Stimulated activated naive CD8-positive, alpha-beta T cell treated with anti-CD3 and anti-CD28 coated beads, Interleukin-15, amount 100 ng/mL, for 72 hours (primary cell): ENCODE data around the gene PRSS23.
A peak's percentile ranks its signal among the peaks of the same experiment; 100 is the strongest.

Experiments
- ATAC-seq: fragments of 150-1000 bp; cut with Tn5 transposase; 2 replicates; pipeline ENCODE4 v1.10.0; 2021; ENCODE audit warnings: mild to moderate bottlenecking, moderate library complexity
- DNase-seq, 2 donors: peaks; one replicate each; pipeline ENCODE4 v3.0.0; 2021 to 2022
- H3K27ac Mint-ChIP-seq, 2 donors: one replicate each; pipeline ENCODE4 v1.8.0; 2022; ENCODE audit warnings: mild to moderate bottlenecking in 2 of 2, mixed read lengths in 2 of 2, moderate library complexity in 2 of 2
- H3K27me3 Mint-ChIP-seq: one replicate; pipeline ENCODE4 v1.8.0; 2022; ENCODE audit warnings: mixed read lengths
- H3K4me1 Mint-ChIP-seq: one replicate; pipeline ENCODE4 v1.8.0; 2022; ENCODE audit warnings: mild to moderate bottlenecking, mixed read lengths
- H3K4me3 Mint-ChIP-seq, 2 donors: one replicate each; pipeline ENCODE4 v1.8.0; 2022; ENCODE audit warnings: mild to moderate bottlenecking in 2 of 2, mixed read lengths in 2 of 2, moderate library complexity in 1 of 2
- H3K9me3 Mint-ChIP-seq, 2 donors: one replicate each; pipeline ENCODE4 v1.8.0; 2022; ENCODE audit warnings: mixed read lengths in 2 of 2

The PRSS23 gene

DNA sequence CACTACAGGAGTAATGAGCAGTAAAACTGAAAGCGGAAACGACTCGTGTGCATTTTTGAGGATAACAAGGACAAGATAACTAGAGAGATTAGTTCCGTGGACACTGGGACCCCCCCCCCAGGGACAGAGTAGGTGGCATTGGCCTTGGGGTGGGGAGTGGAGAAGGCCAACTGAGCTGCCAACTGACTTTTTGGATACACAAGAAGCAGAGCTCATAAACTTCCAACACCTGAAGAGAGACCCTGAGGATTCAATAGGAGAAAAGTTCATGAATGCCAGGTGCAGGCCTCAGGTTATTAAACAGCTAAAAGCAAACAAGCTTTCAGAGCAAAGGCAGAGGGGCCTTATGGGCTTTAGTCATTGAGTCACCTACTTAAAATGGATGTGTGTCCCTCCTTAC, 17.6 kb upstream of the PRSS23 start:
- no peak for ATAC-seq
- H3K9me3 Mint-ChIP-seq, result no peaks in the 10 kb centered on the region
- no peak for DNase-seq
- H3K4me1 Mint-ChIP-seq, result no peaks in the 10 kb centered on the region
- no peak overlapping the region for H3K4me3 Mint-ChIP-seq
- no peak overlapping the region for H3K27ac Mint-ChIP-seq
- H3K27me3 Mint-ChIP-seq, result peaks cover 35% of the 10 kb centered on the region

DNA sequence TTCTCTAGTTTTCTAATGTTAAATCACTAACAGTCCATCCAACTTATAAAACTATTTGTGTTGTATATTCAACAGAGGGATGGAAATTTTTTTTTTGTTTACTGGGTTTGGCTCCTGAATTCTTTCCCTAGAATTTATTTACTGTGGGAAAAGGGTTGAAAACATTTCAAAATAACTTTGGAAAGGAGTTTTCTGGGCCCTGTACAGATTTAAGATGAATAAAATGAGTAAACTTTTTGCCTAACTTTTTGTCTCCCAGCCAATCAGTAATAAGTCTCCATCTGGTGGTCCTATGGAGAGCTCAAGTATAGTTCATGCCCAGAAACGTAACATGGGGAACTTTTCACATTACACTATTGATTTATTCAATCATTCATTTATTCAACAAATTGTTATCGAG, 16.7 kb upstream of the PRSS23 start:
- Mint-ChIP-seq H3K9me3 (no peaks in the 10 kb centered on the region), H3K4me1 (no peaks in the 10 kb centered on the region), H3K27me3 (peaks cover 41% of the 10 kb centered on the region), H3K27ac (no peak overlapping the region), H3K4me3 (no peak overlapping the region)
- ATAC-seq (no peak), DNase-seq (no peak)

DNA sequence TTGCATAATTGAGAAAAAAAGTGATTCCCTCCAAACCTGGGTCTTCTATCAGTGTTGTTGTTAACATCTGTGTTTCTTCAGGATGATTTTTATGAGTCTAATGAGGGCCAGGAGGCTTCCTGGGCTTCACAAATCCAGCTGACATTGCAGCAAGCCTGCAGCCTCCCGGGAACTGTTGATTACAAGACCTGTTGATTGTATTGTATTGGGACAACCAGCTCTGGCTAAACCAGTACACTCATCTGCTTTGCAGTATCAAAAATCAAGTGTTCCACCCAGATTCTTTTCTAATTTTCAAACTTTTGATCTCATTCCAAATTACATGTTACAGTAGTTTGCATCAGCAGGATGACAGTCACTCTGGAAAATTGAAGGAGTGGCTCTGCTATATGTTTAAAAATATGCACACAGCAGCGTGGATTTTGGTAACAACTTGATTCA, 16.1 kb upstream of the PRSS23 start:
- peaks cover 38% of the 10 kb centered on the region for H3K27me3 Mint-ChIP-seq
- no peak for DNase-seq
- H3K9me3 Mint-ChIP-seq, result no peaks in the 10 kb centered on the region
- H3K4me3 Mint-ChIP-seq, result no peak overlapping the region
- no peaks in the 10 kb centered on the region for H3K4me1 Mint-ChIP-seq
- no peak for ATAC-seq
- H3K27ac Mint-ChIP-seq, result no peak overlapping the region

DNA sequence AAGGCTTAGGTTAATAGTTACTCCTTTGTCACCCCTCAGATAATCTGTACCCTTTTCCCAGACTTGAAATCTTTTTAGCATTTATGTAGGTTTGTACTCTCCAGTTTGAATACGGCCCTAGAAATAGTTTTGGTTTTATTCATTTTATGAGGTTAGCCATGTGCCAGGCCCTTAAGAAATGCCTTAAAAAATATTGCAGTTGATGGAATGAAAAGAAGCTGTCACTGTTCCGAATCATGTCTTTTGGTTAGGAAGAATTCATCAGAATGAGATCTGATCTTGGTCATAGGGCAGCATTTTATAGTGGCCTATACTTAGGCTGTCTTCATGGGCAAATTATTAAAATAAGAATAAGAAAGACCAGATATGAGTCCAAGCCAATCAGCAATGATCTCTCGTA, 14.8 kb upstream of the PRSS23 start:
- no peak for ATAC-seq
- H3K4me3 Mint-ChIP-seq, result no peak overlapping the region
- H3K4me1 Mint-ChIP-seq, result no peaks in the 10 kb centered on the region
- no peaks in the 10 kb centered on the region for H3K9me3 Mint-ChIP-seq
- H3K27me3 Mint-ChIP-seq, result peaks cover 29% of the 10 kb centered on the region
- no peak for DNase-seq
- H3K27ac Mint-ChIP-seq, result no peak overlapping the region

DNA sequence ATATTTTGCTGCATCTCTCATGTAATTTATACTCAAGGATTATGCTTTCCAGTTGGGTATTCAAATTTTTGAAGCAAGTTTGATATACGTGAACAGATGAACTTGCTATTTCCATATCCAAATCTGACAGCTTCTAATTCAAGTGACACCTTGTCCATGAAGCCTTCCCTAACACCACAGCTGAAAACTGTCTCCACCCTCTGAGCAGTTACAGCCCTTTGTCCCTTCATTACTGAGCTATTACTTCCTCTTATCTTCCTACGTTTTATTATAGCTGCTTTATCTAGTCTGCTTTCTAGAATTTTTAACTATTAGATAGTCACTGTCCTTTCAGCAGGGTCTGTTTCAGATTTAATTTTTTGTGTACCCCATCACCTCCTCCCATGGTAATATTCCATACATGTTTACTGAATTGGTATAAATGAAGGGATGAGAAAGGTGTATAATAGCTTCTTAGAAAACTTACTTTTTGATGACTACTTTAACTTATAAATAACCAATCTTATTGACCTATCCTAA, 13.3 kb upstream of the PRSS23 start:
- Mint-ChIP-seq H3K4me1 (no peaks in the 10 kb centered on the region), H3K9me3 (no peaks in the 10 kb centered on the region), H3K4me3 (no peak overlapping the region), H3K27ac (no peak overlapping the region), H3K27me3 (peaks cover 20% of the 10 kb centered on the region)
- DNase-seq, result no peak
- no peak for ATAC-seq

DNA sequence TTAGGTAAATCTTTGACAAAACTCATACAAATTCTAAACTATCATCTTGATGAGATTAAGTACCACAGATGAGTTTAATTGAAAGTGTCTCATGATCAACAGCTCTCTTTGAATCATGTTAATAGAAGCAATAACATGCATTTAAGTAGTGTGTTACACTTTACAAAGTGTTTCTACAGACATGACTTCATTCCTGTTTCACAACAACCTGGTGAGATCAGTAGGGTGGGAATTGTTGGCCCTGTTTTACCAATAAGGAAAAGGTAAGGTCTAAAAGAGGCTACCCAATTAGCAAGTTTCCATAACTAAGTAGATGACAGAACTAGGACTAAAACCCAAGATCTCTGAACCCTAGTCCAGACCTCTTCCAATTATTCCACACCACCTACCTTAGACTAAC, 12.7 kb upstream of the PRSS23 start:
- DNase-seq (no peak), ATAC-seq (no peak)
- no peaks in the 10 kb centered on the region for H3K4me1 Mint-ChIP-seq
- no peak overlapping the region for H3K4me3 Mint-ChIP-seq
- H3K9me3 Mint-ChIP-seq, result no peaks in the 10 kb centered on the region
- H3K27ac Mint-ChIP-seq, result no peak overlapping the region
- H3K27me3 Mint-ChIP-seq, result peaks cover 21% of the 10 kb centered on the region

DNA sequence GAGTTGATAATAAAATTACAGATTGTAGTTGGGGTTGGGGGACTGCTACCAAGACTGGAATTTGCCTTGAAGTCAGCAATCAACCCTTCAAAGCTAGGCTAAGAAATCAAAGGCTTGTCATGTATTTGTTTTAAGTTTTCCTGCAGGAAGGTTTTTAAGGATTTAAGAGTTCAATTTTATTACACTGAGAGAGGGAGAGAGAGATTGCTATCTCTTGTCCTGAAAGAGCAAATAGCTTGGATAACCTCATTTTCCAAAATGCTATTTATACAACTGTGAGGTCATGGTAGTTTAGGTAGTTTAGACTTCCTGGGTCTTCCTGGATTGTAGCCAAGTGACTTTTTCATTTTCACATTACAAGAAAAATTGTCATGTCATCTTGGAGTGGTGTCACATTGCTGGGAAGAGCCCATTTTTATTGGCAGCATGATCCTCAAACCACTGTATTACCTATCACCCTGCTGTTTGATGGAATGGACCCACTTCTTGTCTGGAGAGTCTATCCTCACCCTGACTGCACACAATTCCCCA, 10.1 kb upstream of the PRSS23 start:
- no peak for ATAC-seq
- H3K4me1 Mint-ChIP-seq, result no peaks in the 10 kb centered on the region

DNA sequence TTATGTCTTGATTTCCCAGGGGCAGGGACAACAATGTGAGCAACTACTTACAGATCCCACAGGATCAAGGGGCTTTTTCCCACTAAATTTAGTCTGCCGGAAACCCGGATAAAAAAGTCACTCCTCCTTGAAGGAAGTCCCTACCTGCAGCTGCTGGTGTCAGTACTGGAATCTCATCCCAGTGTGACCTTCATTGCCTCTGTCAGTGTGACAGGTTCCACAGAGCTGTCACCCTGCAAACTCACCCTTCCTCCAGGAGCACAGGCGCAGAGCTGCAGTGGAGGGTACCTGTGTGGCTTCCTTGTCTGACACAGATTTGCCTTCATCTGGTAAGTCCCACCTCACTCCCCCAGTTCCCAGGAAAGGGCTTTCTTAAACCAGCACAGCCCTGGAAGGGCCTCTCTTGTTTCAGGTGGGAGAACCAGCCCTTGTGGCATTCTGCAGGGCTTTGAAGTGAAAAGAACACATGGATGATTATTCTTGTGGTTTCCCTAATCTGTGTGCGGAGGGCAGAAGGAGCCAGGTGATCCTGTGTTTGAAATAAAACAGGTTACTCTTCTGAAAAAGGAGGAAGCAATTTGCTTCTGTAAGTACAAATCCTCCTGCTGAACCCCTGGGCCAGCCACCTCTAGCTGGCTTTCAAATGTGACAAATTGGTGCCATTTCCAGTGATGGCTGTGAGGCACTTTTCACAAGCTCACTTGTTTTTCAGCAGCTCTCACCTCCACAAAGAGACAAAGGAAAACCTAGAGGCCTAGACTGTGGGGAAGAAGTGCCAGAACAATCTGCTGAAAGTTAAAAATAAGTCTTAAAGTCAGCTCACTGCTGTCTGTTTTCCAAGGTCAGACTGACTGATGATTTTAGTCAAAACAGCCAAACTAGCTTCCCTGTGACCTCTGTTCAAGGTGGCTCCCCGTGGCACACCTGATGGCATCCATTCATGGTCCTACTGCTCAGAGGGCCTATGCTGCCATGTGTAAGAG, 9.2 kb upstream of the PRSS23 start:
- Mint-ChIP-seq H3K4me1 (no peaks in the 10 kb centered on the region), H3K27me3 (peaks cover 30% of the 10 kb centered on the region), H3K27ac (no peak overlapping the region), H3K9me3 (no peaks in the 10 kb centered on the region), H3K4me3 (no peak overlapping the region)
- DNase-seq, result no peak
- ATAC-seq, result no peak

More for the DNA sequence above, 10.1 kb upstream of the PRSS23 start:
- Mint-ChIP-seq H3K4me3 (no peak overlapping the region), H3K27ac (no peak overlapping the region), H3K27me3 (peaks cover 30% of the 10 kb centered on the region), H3K9me3 (no peaks in the 10 kb centered on the region)
- DNase-seq, result no peak

DNA sequence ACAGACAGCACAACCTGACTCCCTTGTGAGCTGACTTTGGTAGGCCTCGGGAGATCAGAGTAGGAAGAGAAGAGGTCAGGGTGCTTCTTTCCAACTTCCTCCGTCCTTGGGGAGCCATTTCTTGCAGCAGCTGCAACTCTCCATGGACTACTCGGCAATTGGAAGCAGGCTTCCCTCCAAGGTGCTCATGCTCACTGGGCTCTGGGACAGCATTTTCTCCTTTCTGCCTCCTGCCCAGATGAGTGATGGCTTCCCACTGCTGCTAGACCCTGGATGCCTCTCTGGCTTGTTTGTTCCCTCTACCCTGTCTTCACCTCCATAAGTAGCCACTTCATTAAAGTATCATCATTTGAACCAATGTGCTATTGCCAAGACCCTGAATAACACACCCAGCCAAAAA, 8.2 kb upstream of the PRSS23 start:
- DNase-seq, result no peak
- no peaks in the 10 kb centered on the region for H3K9me3 Mint-ChIP-seq
- H3K4me3 Mint-ChIP-seq, result no peak overlapping the region
- peaks cover 28% of the 10 kb centered on the region for H3K27me3 Mint-ChIP-seq
- H3K4me1 Mint-ChIP-seq, result no peaks in the 10 kb centered on the region
- ATAC-seq, result no peak
- no peak overlapping the region for H3K27ac Mint-ChIP-seq

DNA sequence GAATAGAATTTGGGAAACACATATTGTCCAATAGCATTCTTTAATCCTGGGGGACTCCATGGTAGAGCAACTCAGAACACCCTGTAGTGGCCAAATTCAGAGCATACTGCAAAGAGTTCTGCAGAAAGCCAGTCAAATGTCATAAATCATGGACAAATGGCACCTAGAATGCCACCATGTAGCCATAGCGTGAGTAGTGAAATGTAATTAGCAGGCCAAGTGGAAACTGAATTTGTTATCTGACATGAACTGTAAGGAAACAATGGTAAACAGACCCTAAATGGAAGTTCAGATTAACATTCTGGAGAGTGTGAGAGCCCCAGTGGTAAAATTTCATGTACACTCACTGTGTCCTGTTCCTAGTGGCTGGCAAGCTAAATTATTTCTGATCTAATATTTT, 7.0 kb upstream of the PRSS23 start:
- H3K9me3 Mint-ChIP-seq, result no peaks in the 10 kb centered on the region
- ATAC-seq, result no peak
- no peak overlapping the region for H3K27ac Mint-ChIP-seq
- H3K27me3 Mint-ChIP-seq, result peaks cover 26% of the 10 kb centered on the region
- no peaks in the 10 kb centered on the region for H3K4me1 Mint-ChIP-seq
- DNase-seq, result no peak
- H3K4me3 Mint-ChIP-seq, result no peak overlapping the region

DNA sequence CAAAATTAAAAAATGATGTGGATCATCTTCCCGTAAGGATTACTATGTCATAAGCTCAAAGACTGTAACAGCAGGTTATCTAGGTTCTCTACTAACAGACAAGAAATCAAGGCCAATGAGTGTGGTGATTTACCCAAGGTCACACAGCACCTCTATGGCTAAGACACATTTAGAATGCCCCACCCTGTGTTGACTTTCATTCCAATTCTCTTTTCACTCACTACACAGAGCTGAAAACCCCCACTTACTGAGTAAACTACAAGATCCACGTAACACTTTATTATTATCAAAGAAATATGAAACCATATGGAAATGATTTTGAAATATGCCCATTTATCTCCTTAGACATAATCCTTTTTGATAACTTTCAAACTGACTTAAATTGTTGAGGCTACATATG, 4.8 kb upstream of the PRSS23 start:
- DNase-seq, result no peak
- Mint-ChIP-seq H3K4me3 (no peak overlapping the region), H3K27me3 (peaks cover 41% of the 10 kb centered on the region), H3K27ac (no peak overlapping the region), H3K9me3 (no peaks in the 10 kb centered on the region), H3K4me1 (peaks cover 12% of the 10 kb centered on the region)
- ATAC-seq, result no peak

DNA sequence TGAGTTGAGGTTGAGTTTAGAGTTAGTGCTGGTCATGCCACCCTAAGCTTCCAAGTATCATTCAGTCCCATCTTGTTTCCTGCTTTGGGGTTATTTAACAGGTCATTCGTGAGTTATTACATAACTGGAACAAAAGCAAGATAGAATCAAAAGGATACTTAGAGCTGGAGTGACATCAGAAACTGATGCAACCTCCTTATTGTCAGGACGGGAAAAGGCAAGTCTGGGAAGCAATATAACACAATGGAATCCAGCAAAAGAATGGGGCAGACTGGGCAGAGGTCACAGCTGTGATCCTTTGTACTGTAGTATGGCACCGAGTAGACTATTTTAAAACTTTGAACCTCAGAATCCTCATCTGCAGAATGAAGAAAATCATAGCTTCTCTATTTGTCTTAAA, 4.4 kb upstream of the PRSS23 start:
- Mint-ChIP-seq H3K27ac (no peak overlapping the region), H3K4me1 (peaks cover 15% of the 10 kb centered on the region), H3K9me3 (no peaks in the 10 kb centered on the region), H3K27me3 (peaks cover 45% of the 10 kb centered on the region), H3K4me3 (no peak overlapping the region)
- ATAC-seq, result no peak
- no peak for DNase-seq

DNA sequence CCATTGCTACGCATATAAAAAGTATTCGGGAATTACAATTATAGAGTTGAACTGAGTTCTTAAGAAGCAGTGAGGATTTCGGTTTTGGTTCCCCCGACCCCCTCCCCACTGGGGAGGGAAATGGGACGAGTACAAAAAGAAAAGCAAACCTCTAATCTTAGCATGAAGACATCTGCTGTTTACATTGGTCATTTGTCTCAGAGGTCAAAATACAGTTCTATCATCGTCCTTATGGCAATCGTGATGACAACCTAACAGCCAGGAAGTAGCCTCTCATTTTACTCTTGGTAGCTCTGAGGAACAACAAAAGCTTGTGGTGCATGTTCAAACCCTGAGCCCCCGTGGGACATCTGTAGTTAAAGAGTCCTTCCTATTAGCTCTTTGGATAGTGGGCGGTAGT, 3.2 kb upstream of the PRSS23 start:
- no peak overlapping the region for H3K4me3 Mint-ChIP-seq
- DNase-seq, result no peak
- H3K27ac Mint-ChIP-seq, result no peak overlapping the region
- no peaks in the 10 kb centered on the region for H3K9me3 Mint-ChIP-seq
- H3K4me1 Mint-ChIP-seq, result peaks cover 27% of the 10 kb centered on the region
- peaks cover 57% of the 10 kb centered on the region for H3K27me3 Mint-ChIP-seq
- no peak for ATAC-seq

DNA sequence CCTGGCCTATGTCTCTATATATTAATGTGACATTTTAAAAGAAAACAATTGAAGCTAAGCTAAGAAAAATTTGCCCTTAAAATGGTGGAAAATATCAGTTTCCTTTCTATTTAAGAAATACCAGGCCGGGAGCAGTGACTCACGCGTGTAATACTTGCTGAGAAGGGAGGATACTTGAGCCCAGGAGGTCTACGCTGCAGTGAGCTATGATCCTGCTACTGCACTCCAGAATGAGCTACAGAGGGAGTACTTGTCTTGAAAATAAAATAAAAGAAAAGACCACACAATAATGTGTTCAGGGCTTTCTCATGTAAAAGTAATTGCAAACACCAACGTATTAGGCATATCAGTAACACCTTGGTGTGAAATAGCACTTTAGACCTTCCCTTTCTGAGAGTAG, 1.4 kb upstream of the PRSS23 start:
- Mint-ChIP-seq H3K27me3 (peaks cover 51% of the 10 kb centered on the region), H3K27ac (no peak overlapping the region), H3K4me3 (no peak overlapping the region), H3K9me3 (no peaks in the 10 kb centered on the region), H3K4me1 (peaks cover 45% of the 10 kb centered on the region)
- no peak for ATAC-seq
- no peak for DNase-seq

DNA sequence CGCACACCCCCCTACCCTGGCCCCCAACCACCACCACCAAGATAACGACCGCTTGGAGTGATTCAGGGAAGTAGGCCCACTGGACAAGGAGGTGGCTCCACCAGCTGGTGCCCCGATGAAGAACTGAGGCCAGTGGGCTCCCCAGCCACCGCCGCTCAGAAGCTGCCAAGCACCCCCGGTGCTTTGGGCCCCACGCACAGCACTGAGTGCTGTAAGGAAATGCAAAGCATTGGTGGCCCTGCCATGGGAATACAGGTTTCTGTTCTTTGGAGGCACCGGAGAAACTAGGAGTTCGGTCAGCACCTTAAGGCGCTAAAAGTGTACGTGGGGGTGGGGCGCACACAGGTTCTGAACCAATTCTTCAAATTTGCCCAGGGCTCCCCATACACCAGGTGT, 664 bp upstream of the PRSS23 start:
- H3K9me3 Mint-ChIP-seq, result no peaks in the 10 kb centered on the region
- peak overlapping the region; percentile 63 to 80 for H3K4me3 Mint-ChIP-seq
- ATAC-seq (peak; percentile 5), DNase-seq (no peak)
- peaks cover 55% of the 10 kb centered on the region for H3K27me3 Mint-ChIP-seq
- H3K4me1 Mint-ChIP-seq, result peaks cover 45% of the 10 kb centered on the region
- H3K27ac Mint-ChIP-seq, result peak overlapping the region in 1 of 2 donors; percentile 82

DNA sequence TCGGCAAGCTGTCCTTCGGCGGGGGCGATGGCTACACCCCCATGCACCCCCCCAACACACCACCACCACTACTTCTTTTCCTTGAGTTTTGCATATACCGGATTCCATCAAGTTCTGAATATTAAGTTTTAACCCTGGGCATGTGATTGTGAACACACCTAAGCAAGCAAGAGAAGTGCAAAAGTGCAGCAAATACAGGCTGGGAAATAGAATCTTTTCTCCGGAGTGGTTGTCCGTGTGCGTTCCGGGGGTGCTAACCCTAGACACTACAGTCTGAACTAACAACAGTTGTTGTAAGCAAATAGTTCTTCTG, 574 bp downstream of the PRSS23 start:
- H3K27ac Mint-ChIP-seq, result no peak overlapping the region
- DNase-seq (no peak), ATAC-seq (no peak)
- peaks cover 59% of the 10 kb centered on the region for H3K27me3 Mint-ChIP-seq
- peak overlapping the region; percentile 66 to 75 for H3K4me3 Mint-ChIP-seq
- H3K9me3 Mint-ChIP-seq, result no peaks in the 10 kb centered on the region
- peaks cover 53% of the 10 kb centered on the region for H3K4me1 Mint-ChIP-seq
